NOMO-1 (cell line): ENCODE results near the gene HRAS.
"Not testable (repeated sequence)": the region's sequence is repeated elsewhere in the genome, so short reads cannot be mapped to it uniquely, and the experiment has no call there.

Source experiments
- DNase-seq, 2 experiments: peaks; one replicate each; lab custom pipeline; 2025; ENCODE audit not compliant: unreplicated experiment in 2 of 2; lab: John Stamatoyannopoulos, UW

HRAS gene

DNA sequence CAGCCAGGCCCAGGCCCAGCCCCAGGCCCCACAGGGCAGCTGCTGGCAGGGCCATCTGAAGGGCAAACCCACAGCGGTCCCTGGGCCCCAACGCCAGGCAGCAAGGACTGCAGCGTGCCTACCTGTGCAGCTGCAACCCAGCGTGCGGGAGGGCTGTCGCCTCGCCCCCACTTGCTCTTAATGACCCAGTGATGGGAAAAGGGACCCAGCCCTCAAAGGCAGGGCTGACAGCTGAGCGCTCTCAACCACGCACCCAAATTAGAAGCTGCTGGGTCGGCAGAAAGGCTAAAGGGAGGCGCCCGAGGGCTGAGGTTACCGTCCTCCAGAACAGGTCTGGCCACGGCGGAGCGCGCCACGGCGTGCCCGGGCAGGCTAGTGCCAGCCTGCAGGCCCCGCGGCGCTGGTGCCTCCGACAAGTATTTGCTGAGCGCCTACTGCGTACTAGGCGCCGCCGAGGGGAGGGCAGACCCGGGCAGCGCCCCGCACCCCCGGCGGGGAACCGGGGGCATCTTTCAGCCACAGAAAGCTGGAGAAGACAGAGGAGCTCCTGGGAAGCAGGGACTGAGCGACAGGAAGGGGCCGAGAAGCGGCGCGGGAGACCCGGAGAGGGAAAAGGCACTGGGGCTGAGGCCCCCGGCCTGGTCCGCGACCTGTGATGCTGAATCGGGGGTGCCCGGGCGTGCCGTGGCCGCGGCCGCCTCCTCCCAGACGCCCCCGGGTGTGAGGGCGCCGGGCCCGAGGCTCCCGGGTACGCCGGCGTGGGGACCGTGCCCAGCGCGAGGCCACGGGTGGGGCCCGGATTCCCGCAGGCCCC, 773 bp downstream of the HRAS start:
- DNase-seq, result peak in 1 of 2 experiments; percentile 31

- DNase-seq, result no peak
These were observed 1.6 kb downstream of the HRAS start for GRCh38 chr11:533586-534395.

- DNase-seq, result no peak
These were observed 2.3 kb downstream of the HRAS start for GRCh38 chr11:532986-533585.

GRCh38 chr11:532527-532985, 2.8 kb downstream of the HRAS start:
- no peak for DNase-seq

DNA sequence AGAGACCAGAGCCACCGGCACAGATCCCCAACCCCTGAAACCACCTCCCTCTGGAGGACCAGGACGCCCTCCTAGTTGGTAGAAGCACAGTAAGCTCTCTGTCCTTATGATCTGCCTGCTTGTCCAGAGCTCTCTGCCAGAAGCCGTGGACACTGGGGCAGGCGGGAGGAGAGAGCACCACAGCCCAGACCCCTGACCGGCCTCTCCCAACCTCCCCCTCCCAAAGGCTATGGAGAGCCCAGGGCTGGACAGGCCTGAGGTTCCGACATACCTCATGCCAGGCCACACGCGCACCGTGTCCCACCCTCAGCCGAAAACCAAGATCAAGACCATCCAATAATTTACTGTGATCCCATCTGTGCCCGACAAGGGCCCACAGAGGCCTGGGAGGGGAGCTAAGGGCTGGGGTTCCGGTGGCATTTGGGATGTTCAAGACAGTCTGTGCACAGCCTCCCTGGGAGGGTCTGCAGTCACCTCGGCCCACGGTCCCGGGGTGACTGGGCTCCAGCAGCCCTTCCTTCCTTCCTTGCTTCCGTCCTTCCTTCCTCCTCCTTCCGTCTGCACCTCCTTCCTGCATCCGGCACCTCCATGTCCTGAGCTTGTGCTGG, 3.4 kb downstream of the HRAS start:
- DNase-seq, result no peak

DNA sequence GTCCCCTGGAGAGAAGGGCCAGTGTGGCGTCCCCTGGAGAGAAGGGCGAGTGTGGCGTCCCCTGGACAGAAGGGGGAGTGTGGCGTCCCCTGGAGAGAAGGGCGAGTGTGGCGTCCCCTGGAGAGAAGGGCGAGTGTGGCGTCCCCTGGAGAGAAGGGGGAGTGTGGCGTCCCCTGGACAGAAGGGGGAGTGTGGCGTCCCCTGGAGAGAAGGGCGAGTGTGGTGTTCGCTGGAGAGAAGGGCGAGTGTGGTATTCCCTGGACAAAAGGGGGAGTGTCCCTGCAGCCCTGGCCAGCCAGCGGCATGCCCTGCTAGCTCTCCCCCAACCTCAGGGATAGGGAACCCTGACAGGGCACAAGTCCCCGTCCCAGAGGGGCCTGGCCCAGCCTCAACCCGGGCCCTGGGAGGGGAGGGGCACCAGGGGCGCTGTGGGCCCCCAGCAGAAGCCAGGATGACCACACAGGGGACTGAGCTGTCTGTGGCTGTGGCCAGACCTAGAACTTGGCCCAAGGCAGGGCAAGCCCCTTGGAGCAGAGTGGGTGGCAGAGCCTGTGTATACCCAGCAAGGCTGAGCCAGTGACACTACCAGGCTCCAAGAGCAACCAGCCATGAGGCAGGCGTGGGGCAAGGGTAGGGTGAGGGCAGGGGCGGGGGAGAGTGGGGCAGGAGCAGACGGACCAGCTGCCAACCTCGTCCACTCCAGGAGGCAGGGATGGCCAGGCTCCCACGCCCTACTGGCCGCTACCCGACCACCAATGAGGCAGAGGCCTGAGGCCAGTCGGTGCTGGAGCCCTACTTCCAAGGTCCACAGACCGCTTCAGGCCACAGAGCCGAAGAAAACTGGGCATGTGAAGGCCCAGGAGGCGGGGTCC, 4.2 kb downstream of the HRAS start:
- DNase-seq, result no peak

- no peak for DNase-seq
These were observed 5.5 kb downstream of the HRAS start for GRCh38 chr11:529728-530411.

DNA sequence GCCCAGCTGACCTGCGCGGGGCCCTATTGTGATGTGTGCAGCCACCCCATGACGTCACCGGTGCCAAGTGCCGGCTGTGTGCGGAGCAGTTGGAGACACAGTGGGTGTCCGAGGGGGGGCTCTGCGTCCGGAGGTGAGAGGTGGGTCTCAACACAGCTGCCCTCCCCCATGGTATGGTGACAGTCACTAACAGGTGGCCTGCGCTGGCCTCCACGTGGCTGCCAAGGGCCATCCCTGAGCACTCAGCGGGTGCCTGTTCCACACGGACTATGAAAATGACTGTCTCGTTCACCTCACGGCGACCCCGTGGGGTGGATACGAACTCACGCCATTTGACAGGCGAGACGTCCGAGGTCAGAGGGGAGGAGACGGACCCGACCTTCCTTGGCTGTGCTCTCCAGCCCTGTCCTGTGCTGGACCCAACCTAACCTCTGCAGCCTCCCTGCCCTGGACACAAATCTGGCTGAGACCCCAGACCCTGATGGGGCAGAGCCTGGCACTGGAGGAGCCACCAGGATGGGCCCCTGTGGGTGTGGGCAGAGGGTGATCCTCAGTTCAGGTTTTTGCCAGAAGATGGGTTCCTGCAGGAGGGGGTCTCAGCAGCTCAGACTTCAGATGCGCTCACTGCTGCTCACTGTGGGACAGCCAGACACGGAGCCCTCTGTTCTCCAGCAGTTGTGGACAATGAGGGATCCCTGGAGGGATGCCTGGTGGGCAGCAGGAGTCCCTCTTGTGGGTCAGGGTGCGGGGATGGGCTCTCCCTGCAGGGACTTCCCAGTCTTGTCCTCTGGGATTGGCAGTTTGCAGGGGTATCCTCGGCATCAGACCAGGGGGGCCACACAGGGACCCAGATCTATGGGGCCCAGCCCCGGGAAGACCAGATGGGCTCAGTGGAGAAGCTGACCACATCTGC, 6.3 kb downstream of the HRAS start:
- no peak for DNase-seq

- no peak for DNase-seq
These were observed 7.1 kb downstream of the HRAS start for GRCh38 chr11:528166-528814.

GRCh38 chr11:526192-526591, 9.2 kb downstream of the HRAS start:
- DNase-seq, result no peak

- DNase-seq, result no peak
These were observed 14.1 kb downstream of the HRAS start for GRCh38 chr11:521177-521688.

DNA sequence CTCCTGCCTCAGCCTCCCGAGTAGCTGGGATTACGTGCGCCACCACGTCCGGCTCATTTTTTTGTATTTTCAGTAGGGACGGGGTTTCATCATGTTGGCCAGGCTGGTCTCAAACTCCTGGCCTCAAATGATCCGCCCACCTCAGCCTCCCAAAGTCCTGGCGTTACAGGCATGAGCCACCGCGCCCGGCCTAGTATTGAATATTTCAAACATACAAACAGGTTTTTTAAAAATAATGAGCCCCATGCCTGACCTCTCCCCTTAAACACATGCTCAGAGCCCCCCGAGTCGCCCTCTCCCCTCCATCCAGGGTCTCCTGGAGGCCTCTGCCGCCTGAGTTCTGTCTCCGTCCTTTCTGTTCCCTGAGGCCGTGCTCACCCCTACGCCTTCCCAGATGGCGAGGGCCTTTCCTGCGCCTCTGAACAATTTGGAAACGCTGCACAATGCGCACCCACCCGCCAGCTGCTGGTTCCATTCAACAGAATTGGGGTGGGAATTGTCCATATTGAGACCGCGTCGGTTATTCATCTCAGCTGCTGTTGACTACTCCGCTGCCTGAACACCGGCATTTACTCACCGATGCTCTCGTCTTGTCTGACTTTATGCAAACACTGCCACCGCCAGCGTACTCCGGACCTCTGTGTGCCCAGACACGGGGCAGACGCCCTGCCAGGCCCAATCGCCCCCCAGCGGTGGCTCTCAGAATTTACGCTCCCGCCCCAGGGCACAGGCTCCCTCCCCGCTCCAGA, 14.8 kb downstream of the HRAS start:
- no peak for DNase-seq

GRCh38 chr11:518463-519202, 16.7 kb downstream of the HRAS start:
- no peak for DNase-seq

DNA sequence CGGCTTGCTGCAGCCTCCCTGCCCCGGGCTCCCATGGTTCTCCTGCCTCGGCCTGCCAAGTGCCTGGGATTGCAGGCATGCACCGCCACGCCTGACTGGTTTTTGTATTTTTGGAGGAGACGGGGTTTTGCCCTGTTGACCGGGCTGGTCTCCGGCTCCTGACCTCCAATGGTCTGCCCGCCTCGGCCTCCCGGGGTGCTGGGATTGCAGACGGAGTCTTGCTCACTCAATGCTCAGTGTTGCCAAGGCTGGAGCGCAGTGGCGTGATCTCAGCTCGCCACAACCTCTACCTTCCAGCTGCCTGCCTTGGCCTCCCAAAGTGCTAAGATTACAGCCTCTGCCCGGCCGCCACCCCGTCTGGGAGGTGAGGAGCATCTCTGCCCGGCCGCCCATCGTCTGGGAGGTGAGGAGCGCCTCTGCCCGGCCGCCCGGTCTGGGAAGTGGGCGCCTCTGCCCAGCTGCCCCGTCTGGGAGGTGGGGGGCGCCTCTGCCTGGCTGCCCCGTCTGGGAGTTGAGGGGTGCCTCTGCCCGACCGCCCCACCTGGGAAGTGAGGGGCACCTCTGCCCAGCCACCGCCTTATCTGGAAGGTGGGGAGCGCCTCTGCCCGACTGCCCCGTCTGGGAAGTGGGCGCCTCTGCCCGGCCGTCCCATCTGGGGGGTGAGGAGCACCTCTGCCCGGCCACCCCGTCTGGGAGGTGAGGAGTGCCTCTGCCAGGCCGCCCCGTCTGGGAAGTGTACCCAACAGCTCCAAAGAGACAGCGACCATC, 18.3 kb downstream of the HRAS start:
- not testable (repeated sequence) for DNase-seq

DNA sequence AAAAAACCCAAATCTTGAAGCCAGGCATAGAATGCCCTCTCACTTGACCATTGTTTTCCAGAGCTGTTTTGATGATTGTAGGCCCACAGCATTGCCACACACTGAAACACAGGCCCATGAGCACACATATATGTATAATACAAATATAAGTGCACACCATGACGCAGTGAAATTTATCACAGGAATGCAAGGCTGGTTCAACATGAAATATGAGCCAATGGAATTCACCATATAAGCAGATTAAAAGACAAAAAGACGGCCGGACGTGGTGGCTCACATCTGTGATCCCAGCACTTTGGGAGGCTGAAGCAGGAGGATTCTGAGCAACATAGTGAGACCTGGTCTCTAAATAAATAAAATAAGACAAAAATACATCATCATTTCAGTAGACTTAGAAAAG, 19.0 kb downstream of the HRAS start:
- DNase-seq, result no peak

- no peak for DNase-seq
These were observed 20.2 kb downstream of the HRAS start for GRCh38 chr11:515131-515530.
